Activated CD8-positive, alpha-beta T cell treated with anti-CD3 and anti-CD28 coated beads for 36 hours (primary cell): ENCODE measurements around the gene CHRM2. TPM values are rescaled to one million over a fixed set of nuclear protein-coding genes. Genes with fewer than 3 reads are reported as not detected.

Source experiments
- ATAC-seq: fragments of 200-7000 bp; cut with Tn5 transposase; one replicate; pipeline ENCODE4 v1.10.0; 2021; ENCODE audit warnings: mild to moderate bottlenecking, moderate library complexity
- CTCF ChIA-PET: fragments of 350-600 bp; sonication (Branson Sonifier 250); formaldehyde crosslinking; loops from one replicate; lab custom pipeline; 2021; ENCODE audit warnings: antibody characterized with exemption; lab: Charles Lee
- POLR2A ChIA-PET: fragments of 350-600 bp; sonication (Branson Sonifier 250); formaldehyde crosslinking; loops from one replicate; lab custom pipeline; 2021; ENCODE audit warnings: antibody characterized with exemption; lab: Charles Lee
- DNase-seq: peaks from one replicate; pipeline ENCODE4 v3.0.0-alpha.2; 2020
- H3K27ac Mint-ChIP-seq: one replicate; pipeline ENCODE4 v1.8.0; 2021; ENCODE audit warnings: mild to moderate bottlenecking, mixed read lengths
- H3K27me3 Mint-ChIP-seq: one replicate; pipeline ENCODE4 v1.8.0; 2021; ENCODE audit warnings: mixed read lengths
- H3K36me3 Mint-ChIP-seq: one replicate; pipeline ENCODE4 v1.8.0; 2021; ENCODE audit warnings: low read depth, mixed read lengths
- H3K4me1 Mint-ChIP-seq: one replicate; pipeline ENCODE4 v1.8.0; 2021; ENCODE audit warnings: low read depth, mixed read lengths
- H3K4me3 Mint-ChIP-seq: one replicate; pipeline ENCODE4 v1.8.0; 2021; ENCODE audit warnings: mild to moderate bottlenecking, moderate library complexity, mixed read lengths
- H3K9me3 Mint-ChIP-seq: one replicate; pipeline ENCODE4 v1.8.0; 2021; ENCODE audit warnings: mixed read lengths
- CTCF ChIP-seq: fragments of 200-600 bp; IDR thresholded peaks from one replicate; pipeline ENCODE4 v1.8.0; 2022; ENCODE audit warnings: antibody characterized with exemption, mild to moderate bottlenecking
- intact Hi-C: fragments of 100-400 bp; cut with micrococcal nuclease; formaldehyde crosslinking; loops from one replicate; pipeline ENCODE4 v1.10.0; 2022
- total RNA-seq, 2 experiments: library from RNA; stranded (reverse); gene quantifications; one replicate each; pipeline ENCODE4 v1.2.3, GENCODE V29; 2021

The CHRM2 gene
- total RNA-seq, 2 experiments from 2014 or later: not detected

DNA sequence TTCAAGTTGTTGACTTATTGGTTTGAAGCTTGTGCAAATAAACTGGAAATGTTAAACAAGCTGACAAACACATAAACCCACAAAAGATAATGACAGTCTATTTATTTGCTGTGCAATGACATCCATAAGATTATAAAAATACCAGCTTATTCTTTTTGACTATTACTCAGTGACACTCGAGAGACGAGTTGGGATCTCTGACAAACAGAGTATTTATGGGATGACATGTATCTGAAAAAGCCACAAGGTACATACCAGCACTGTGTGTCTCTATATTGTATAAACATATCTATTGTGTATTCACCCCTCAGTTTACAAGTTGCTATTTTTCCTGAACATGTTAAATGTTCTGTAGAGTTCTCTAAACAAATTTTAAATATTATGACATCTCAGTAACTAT lies 88.9 kb downstream of the CHRM2 start:
- no peaks in the 10 kb centered on the region for H3K4me1 Mint-ChIP-seq
- ATAC-seq (no peak), DNase-seq (no peak)
- H3K9me3 Mint-ChIP-seq: peaks cover 7% of the 10 kb centered on the region
- H3K4me3 Mint-ChIP-seq: no peak overlapping the region
- H3K27me3 Mint-ChIP-seq: no peaks in the 10 kb centered on the region
- TF ChIP-seq CTCF: no peak
- intact Hi-C loops: no loop called here
- CTCF ChIA-PET: no interaction called here
- POLR2A ChIA-PET: interaction anchor here (0.7 kb wide), 1 partner anchor 653 kb away, joined by 3 read pairs; no protein-coding TSS in a partner anchor
- H3K36me3 Mint-ChIP-seq: no peaks in the 10 kb centered on the region
- H3K27ac Mint-ChIP-seq: no peak overlapping the region

- Mint-ChIP-seq H3K4me3 (no peak overlapping the region), H3K27ac (no peak overlapping the region), H3K9me3 (peaks cover 3% of the 10 kb centered on the region), H3K36me3 (no peaks in the 10 kb centered on the region), H3K4me1 (no peaks in the 10 kb centered on the region), H3K27me3 (no peaks in the 10 kb centered on the region)
- ATAC-seq (no peak), DNase-seq (no peak)
- POLR2A ChIA-PET: interaction anchor here (0.7 kb wide), 1 partner anchor 652 kb away, joined by 3 read pairs; no protein-coding TSS in a partner anchor
- CTCF ChIA-PET: no interaction called here
- no peak for TF ChIP-seq CTCF
- intact Hi-C loops: no loop called here
Measured at GRCh38 chr7:136958016-136958415, 89.6 kb downstream of the CHRM2 start.

GRCh38 chr7:136964347-136964746 lies 95.9 kb downstream of the CHRM2 start:
- Mint-ChIP-seq H3K4me3 (no peak overlapping the region), H3K36me3 (no peaks in the 10 kb centered on the region), H3K27me3 (no peaks in the 10 kb centered on the region), H3K27ac (no peak overlapping the region), H3K4me1 (no peaks in the 10 kb centered on the region), H3K9me3 (peaks cover 1% of the 10 kb centered on the region)
- ChIA-PET POLR2A (no interaction called here), CTCF (no interaction called here)
- ATAC-seq (no peak), DNase-seq (no peak)
- intact Hi-C loops: no loop called here
- TF ChIP-seq CTCF: no peak

DNA sequence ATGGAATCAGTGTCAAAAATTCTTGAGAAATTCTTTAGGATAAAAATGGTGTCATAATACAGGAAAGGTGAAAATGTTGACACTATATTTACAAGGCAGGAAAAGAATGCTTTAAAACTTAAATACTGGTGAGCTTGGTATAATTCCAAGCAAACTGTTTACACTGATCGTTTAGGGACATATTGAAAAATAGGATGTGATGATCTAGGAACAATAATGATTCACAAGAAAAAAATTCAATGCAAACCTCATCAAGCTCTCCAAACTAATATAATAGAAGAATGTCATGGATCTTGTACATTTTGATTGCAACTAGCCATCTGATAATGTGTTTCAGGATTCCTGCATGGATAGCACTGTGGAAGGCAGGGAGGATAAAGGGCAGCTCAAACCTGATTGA lies 98.4 kb downstream of the CHRM2 start:
- H3K27ac Mint-ChIP-seq: no peak overlapping the region
- TF ChIP-seq CTCF: no peak
- no peaks in the 10 kb centered on the region for H3K27me3 Mint-ChIP-seq
- POLR2A ChIA-PET: no interaction called here
- no peak overlapping the region for H3K4me3 Mint-ChIP-seq
- no peak for ATAC-seq
- peaks cover 4% of the 10 kb centered on the region for H3K9me3 Mint-ChIP-seq
- CTCF ChIA-PET: no interaction called here
- H3K36me3 Mint-ChIP-seq: no peaks in the 10 kb centered on the region
- intact Hi-C loops: no loop called here
- no peaks in the 10 kb centered on the region for H3K4me1 Mint-ChIP-seq
- DNase-seq: no peak

DNA sequence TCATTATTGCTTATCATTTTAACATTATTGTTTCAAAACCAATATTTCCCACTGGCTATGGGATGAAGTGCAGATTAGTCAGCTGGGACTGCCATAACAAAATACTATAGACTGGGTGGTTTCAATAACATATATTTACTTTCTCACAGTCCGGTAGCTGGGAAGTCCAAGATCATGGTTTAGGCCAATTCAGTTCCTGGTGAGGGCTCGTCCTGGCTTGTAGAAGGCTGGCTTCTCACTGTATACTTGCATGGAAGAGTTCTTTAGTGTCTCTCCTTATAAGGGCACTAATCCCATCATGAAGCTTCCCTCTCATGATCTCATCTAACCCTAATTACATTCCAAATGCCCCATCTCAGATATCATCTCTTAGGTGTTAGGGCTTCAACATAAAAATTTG lies 101.3 kb downstream of the CHRM2 start:
- ChIA-PET POLR2A (no interaction called here), CTCF (no interaction called here)
- ATAC-seq (no peak), DNase-seq (no peak)
- H3K27me3 Mint-ChIP-seq: no peaks in the 10 kb centered on the region
- no peak for TF ChIP-seq CTCF
- intact Hi-C loops: no loop called here
- H3K27ac Mint-ChIP-seq: no peak overlapping the region
- H3K9me3 Mint-ChIP-seq: peaks cover 6% of the 10 kb centered on the region
- no peaks in the 10 kb centered on the region for H3K36me3 Mint-ChIP-seq
- no peaks in the 10 kb centered on the region for H3K4me1 Mint-ChIP-seq
- H3K4me3 Mint-ChIP-seq: no peak overlapping the region
